ENCODE results near the gene UROC1.

- TF ChIP-seq POLR2AphosphoS5 (IDR thresholded peaks at IDR 0.05; ENCODE audit: borderline replicate concordance, low read depth, low read length): no peak
- TF ChIP-seq EZH2 (IDR thresholded peaks at IDR 0.05): no peak
- TF ChIP-seq FOXP2 (optimal IDR thresholded peaks at IDR 0.05; ENCODE audit: control extremely low read depth, extremely low read length, insufficient read depth): no peak
Measured at GRCh38 chr3:126549861-126550487, 32.4 kb upstream of the UROC1 start.

Measured in SK-N-MC (cell line).